IMR-90 (cell line): Measurements from ENCODE around the gene PTPRF. TPM values are rescaled to one million over a fixed set of nuclear protein-coding genes. Genes with fewer than 3 reads are reported as not detected.

Source experiments
- ATAC-seq: fragments of 200-7000 bp; cut with Tn5 transposase; 2 replicates; pipeline ENCODE4 v1.9.1; 2020; ENCODE audit warnings: low read depth, mild to moderate bottlenecking, moderate library complexity
- BruUV-seq: library from RNA; stranded (reverse); fragments of 400-500 nt; replicated peaks from 2 replicates; lab custom pipeline; 2021; lab: Mats Ljungman, UMichigan
- CTCF ChIA-PET: fragments of 300-600 bp; formaldehyde crosslinking; extraction: SDS; loops from one replicate; lab custom pipeline; 2021; ENCODE audit warnings: antibody characterized with exemption; lab: Yijun Ruan, JAX
- POLR2A ChIA-PET: fragments of 300-600 bp; sonication (Branson Sonifier 250); formaldehyde crosslinking; loops from one replicate; lab custom pipeline; 2022; ENCODE audit warnings: antibody characterized with exemption; ENCODE audit not compliant: unreplicated experiment; lab: Charles Lee
- DNase-seq: peaks from one replicate; pipeline ENCODE4 v3.0.0; 2013
- H2AFZ ChIP-seq: replicated peaks from 2 replicates; pipeline ENCODE3; 2013; ENCODE audit warnings: low read length, mild to moderate bottlenecking; ENCODE audit not compliant: poor library complexity
- H2AK5ac ChIP-seq: 2 replicates; pipeline ENCODE4 v1.6.1; 2013; ENCODE audit warnings: low read depth, low read length, inconsistent platforms
- H2AK9ac ChIP-seq: replicated peaks from 2 replicates; pipeline ENCODE3; 2013; ENCODE audit warnings: mild to moderate bottlenecking, low read depth, low read length, moderate library complexity; ENCODE audit not compliant: poor library complexity
- H2BK120ac ChIP-seq: 2 replicates; pipeline ENCODE4 v1.6.1; 2013; ENCODE audit warnings: low read depth, low read length, inconsistent platforms
- H2BK15ac ChIP-seq: 3 replicates; pipeline ENCODE4 v1.6.1; 2013; ENCODE audit warnings: low read depth, low read length, inconsistent platforms
- H2BK20ac ChIP-seq: 2 replicates; pipeline ENCODE4 v1.6.1; 2013; ENCODE audit warnings: low read depth, mild to moderate bottlenecking, inconsistent platforms, low read length, moderate library complexity
- H2BK5ac ChIP-seq: 2 replicates; pipeline ENCODE4 v1.6.1; 2013; ENCODE audit warnings: mild to moderate bottlenecking, low read depth, low read length, inconsistent platforms; ENCODE audit not compliant: poor library complexity, severe bottlenecking
- H3K14ac ChIP-seq: replicated peaks from 2 replicates; pipeline ENCODE4 v1.6.1; 2013; ENCODE audit warnings: low read depth, low read length, inconsistent platforms
- H3K18ac ChIP-seq: 2 replicates; pipeline ENCODE4 v1.6.1; 2013; ENCODE audit warnings: low read depth, low read length, control low read depth
- H3K23ac ChIP-seq: 2 replicates; pipeline ENCODE4 v1.6.1; 2013; ENCODE audit warnings: low read depth, low read length, inconsistent platforms
- H3K27ac ChIP-seq: 2 replicates; pipeline ENCODE4 v1.5.1; 2013; ENCODE audit warnings: mild to moderate bottlenecking, control low read depth, low read length; ENCODE audit not compliant: insufficient read depth
- H3K27me3 ChIP-seq: 2 replicates; pipeline ENCODE4 v1.6.1; 2013; ENCODE audit warnings: low read length; ENCODE audit not compliant: control insufficient read depth, insufficient read depth
- H3K36me3 ChIP-seq: 2 replicates; pipeline ENCODE4 v1.6.1; 2013; ENCODE audit warnings: low read length, mixed read lengths; ENCODE audit not compliant: control insufficient read depth, insufficient read depth
- H3K4ac ChIP-seq: 2 replicates; pipeline ENCODE4 v1.6.1; 2013; ENCODE audit warnings: low read depth, low read length, inconsistent platforms
- H3K4me1 ChIP-seq: 2 replicates; pipeline ENCODE4 v1.6.1; 2013; ENCODE audit warnings: low read length, mixed read lengths; ENCODE audit not compliant: control insufficient read depth, insufficient read depth
- H3K4me2 ChIP-seq: 2 replicates; pipeline ENCODE4 v1.6.1; 2013; ENCODE audit warnings: low read depth, mild to moderate bottlenecking, control low read depth, low read length, moderate library complexity
- H3K4me3 ChIP-seq: 2 replicates; pipeline ENCODE4 v1.5.1; 2013; ENCODE audit warnings: low read depth, mild to moderate bottlenecking, control low read depth, low read length, moderate library complexity; ENCODE audit not compliant: insufficient read depth
- H3K56ac ChIP-seq: 2 replicates; pipeline ENCODE4 v1.6.1; 2013; ENCODE audit warnings: low read length, inconsistent platforms; ENCODE audit not compliant: insufficient read depth; ENCODE audit errors: extremely low read depth
- H3K79me1 ChIP-seq, 2 experiments: 2 replicates each; pipeline ENCODE4 v1.6.1; 2013; ENCODE audit warnings: low read length in 2 of 2, inconsistent platforms in 1 of 2, low read depth in 1 of 2
- H3K9ac ChIP-seq: 2 replicates; pipeline ENCODE4 v1.6.1; 2013; ENCODE audit warnings: low read depth, low read length, control low read depth
- H3K9me1 ChIP-seq: 2 replicates; pipeline ENCODE4 v1.6.1; 2013; ENCODE audit warnings: low read length, inconsistent platforms; ENCODE audit not compliant: insufficient read depth
- H3K9me3 ChIP-seq: 2 replicates; pipeline ENCODE4 v1.6.1; 2013; ENCODE audit warnings: low read length; ENCODE audit not compliant: control insufficient read depth, insufficient read depth
- H4K20me1 ChIP-seq: 2 replicates; pipeline ENCODE4 v1.6.1; 2013; ENCODE audit warnings: low read length, inconsistent platforms; ENCODE audit not compliant: insufficient read depth
- H4K5ac ChIP-seq: 2 replicates; pipeline ENCODE4 v1.6.1; 2013; ENCODE audit warnings: mild to moderate bottlenecking, low read depth, low read length, control low read depth
- H4K8ac ChIP-seq, 2 experiments: 2 replicates each; pipeline ENCODE4 v1.6.1; 2013; ENCODE audit warnings: low read depth in 2 of 2, low read length in 2 of 2, control low read depth in 1 of 2, inconsistent platforms in 1 of 2
- H4K91ac ChIP-seq: 2 replicates; pipeline ENCODE4 v1.6.1; 2013; ENCODE audit warnings: low read depth, low read length, inconsistent platforms; ENCODE audit not compliant: insufficient read depth
- BHLHE40 ChIP-seq: fragments of 150-350 bp; IDR thresholded peaks from 2 replicates; pipeline ENCODE4 v1.6.1; 2016; ENCODE audit warnings: mild to moderate bottlenecking, low read depth, low read length
- CEBPB ChIP-seq: IDR thresholded peaks from 2 replicates; pipeline ENCODE4 v1.6.1; 2012; ENCODE audit warnings: low read depth, low read length, improper control_type of control experiment
- CHD1 ChIP-seq: IDR thresholded peaks from 2 replicates; pipeline ENCODE4 v1.6.1; 2012; ENCODE audit warnings: low read depth, low read length, improper control_type of control experiment
- CTCF ChIP-seq: conservative IDR thresholded peaks from 2 replicates; pipeline ENCODE4 v1.5.1; 2012; ENCODE audit warnings: mild to moderate bottlenecking, low read depth, low read length, improper control_type of control experiment
- ELK1 ChIP-seq: fragments of 150-350 bp; IDR thresholded peaks from 2 replicates; pipeline ENCODE4 v1.6.1; 2016; ENCODE audit warnings: low read depth, mild to moderate bottlenecking, low read length, moderate library complexity, borderline replicate concordance
- FOS ChIP-seq: fragments of 150-350 bp; IDR thresholded peaks from 2 replicates; pipeline ENCODE4 v1.6.1; 2016; ENCODE audit warnings: low read depth, low read length
- MAFK ChIP-seq: IDR thresholded peaks from 2 replicates; pipeline ENCODE4 v1.6.1; 2012; ENCODE audit warnings: low read depth, low read length, improper control_type of control experiment
- MAZ ChIP-seq: IDR thresholded peaks from 2 replicates; pipeline ENCODE4 v1.6.1; 2012; ENCODE audit warnings: low read depth, mild to moderate bottlenecking, low read length, improper control_type of control experiment, moderate library complexity, borderline replicate concordance
- MXI1 ChIP-seq: IDR thresholded peaks from 2 replicates; pipeline ENCODE4 v1.6.1; 2012; ENCODE audit warnings: low read depth, mild to moderate bottlenecking, low read length, moderate library complexity, borderline replicate concordance
- NFE2L2 ChIP-seq: fragments of 150-350 bp; IDR thresholded peaks from 2 replicates; pipeline ENCODE4 v1.6.1; 2016; ENCODE audit warnings: low read depth, mild to moderate bottlenecking, low read length
- POLR2A ChIP-seq: IDR thresholded peaks from 2 replicates; pipeline ENCODE4 v1.6.1; 2012; ENCODE audit warnings: mild to moderate bottlenecking, low read depth, low read length
- RAD21 ChIP-seq: IDR thresholded peaks from 2 replicates; pipeline ENCODE4 v1.6.1; 2012; ENCODE audit warnings: low read length, improper control_type of control experiment
- RCOR1 ChIP-seq: IDR thresholded peaks from 2 replicates; pipeline ENCODE4 v1.6.1; 2012; ENCODE audit warnings: mild to moderate bottlenecking, low read length, improper control_type of control experiment; ENCODE audit not compliant: insufficient replicate concordance
- RFX5 ChIP-seq: IDR thresholded peaks from 2 replicates; pipeline ENCODE4 v1.8.0; 2012; ENCODE audit warnings: low read depth, mild to moderate bottlenecking, low read length, moderate library complexity
- SMC3 ChIP-seq: fragments of 150-350 bp; IDR thresholded peaks from 2 replicates; pipeline ENCODE4 v1.6.1; 2016; ENCODE audit warnings: low read depth, mild to moderate bottlenecking, antibody characterized with exemption, low read length, moderate library complexity
- USF2 ChIP-seq: fragments of 150-350 bp; IDR thresholded peaks from 2 replicates; pipeline ENCODE4 v1.6.1; 2017; ENCODE audit warnings: mild to moderate bottlenecking, antibody characterized with exemption, low read length, low read depth
- WGBS, 2 experiments: methylation state at CpG; one replicate each; pipeline versions ENCODE4 v1.1.5 to v1.1.7; 2013; ENCODE audit warnings: missing lambda C conversion rate in 2 of 2; ENCODE audit not compliant: insufficient read length in 1 of 2; ENCODE audit errors: extremely low coverage in 2 of 2; 5-methylcytosine and 5-hydroxymethylcytosine counted together
- dilution Hi-C: fragments of 300-500 bp; cut with HindIII; formaldehyde crosslinking; loops from one replicate; pipeline ENCODE4 v1.14.3; 2018; ENCODE audit warnings: low sequenced_read_pairs; ENCODE audit not compliant: unreplicated experiment
- in situ Hi-C: fragments of 300-500 bp; cut with MboI; formaldehyde crosslinking; loops from 3 replicates; pipeline ENCODE4 v1.14.3; 2019; ENCODE audit warnings: low sequenced_read_pairs, inconsistent platforms, mixed read lengths
- intact Hi-C: fragments of 100-400 bp; cut with micrococcal nuclease; formaldehyde crosslinking; loops from 2 replicates; pipeline ENCODE4 v1.10.0; 2022
- polyA plus RNA-seq, 3 experiments: library from polyadenylated mRNA; depleted of rRNA; stranded (reverse); fragments of >200 nt; gene quantifications; 2 replicates each; pipeline ENCODE4 v1.2.3, GENCODE V29; 2012; ENCODE audit warnings: low replicate concordance in 1 of 3
- total RNA-seq: library from RNA; depleted of rRNA; stranded (reverse); fragments of >200 nt; gene quantifications from 2 replicates; pipeline ENCODE4 v1.2.3, GENCODE V29; 2012

The PTPRF gene
- total and polyA plus RNA-seq, 2 of the 4 experiments (the other 2 are of a cell fraction): 25.8 to 92.3 TPM

- Histone ChIP-seq H4K8ac (peak overlapping the region; percentile 85 to 88; a peak in 2 of 4 replicates), H3K4ac (no peak overlapping the region), H3K9me3 (no peaks in the 10 kb centered on the region), H2BK120ac (no peak overlapping the region), H3K4me3 (no peak overlapping the region), H3K23ac (no peak overlapping the region), H2AK9ac (peak overlapping the region; percentile 81), H2BK20ac (no peak overlapping the region), H3K9me1 (peaks cover 13% of the 10 kb centered on the region; the same call in 1 of the 2 replicates), H2AFZ (no peak overlapping the region), H3K56ac (no peak overlapping the region), H4K20me1 (peaks cover 24% of the 10 kb centered on the region), H2AK5ac (peak overlapping the region; percentile 3; the same call in 1 of the 2 replicates), H3K14ac (no peak overlapping the region), H3K79me1 (peaks cover 14 to 64% of the 10 kb centered on the region in 2 experiments), H3K4me1 (peaks cover 18% of the 10 kb centered on the region), H3K9ac (no peak overlapping the region), H4K91ac (no peak overlapping the region), H3K27ac (no peak overlapping the region), H4K5ac (no peak overlapping the region), H3K4me2 (no peak overlapping the region; the same call in 1 of the 2 replicates), H3K27me3 (no peaks in the 10 kb centered on the region), H3K18ac (peak overlapping the region; percentile 21; the same call in 1 of the 2 replicates), H3K36me3 (peaks cover 17% of the 10 kb centered on the region), H2BK5ac (no peak overlapping the region), H2BK15ac (no peak overlapping the region)
- POLR2A ChIA-PET: no interaction called here
- in situ Hi-C loops: no loop called here
- DNase-seq (no peak), ATAC-seq (no peak)
- TF ChIP-seq RCOR1: no peak
- TF ChIP-seq RAD21: no peak
- no peak for TF ChIP-seq ELK1
- no peak for TF ChIP-seq CHD1
- no peak for TF ChIP-seq RFX5
- no peak for TF ChIP-seq MAZ
- TF ChIP-seq POLR2A: no peak
- no peak for TF ChIP-seq BHLHE40
- TF ChIP-seq MXI1: no peak
- no peak for TF ChIP-seq USF2
- no peak for TF ChIP-seq FOS
- TF ChIP-seq SMC3: no peak
- no peak for TF ChIP-seq CEBPB
- TF ChIP-seq MAFK: no peak
- no peak for TF ChIP-seq CTCF
- TF ChIP-seq NFE2L2: no peak
- dilution Hi-C loops: no loop called here
- 97% methylated on average over 7 of the region's 16 CpGs; no CpG with 5 or more reads in 1 of the 2 experiments for WGBS, 2 experiments
- BruUV-seq: no TSS peak
- CTCF ChIA-PET: no interaction called here
- intact Hi-C loops: no loop called here
Measured at GRCh38 chr1:43566382-43567044, 35.8 kb downstream of the PTPRF start.
